GM19025 (cell line): ENCODE results near the gene ZNF416.

ENCODE experiments used
- ATAC-seq: cut with Tn5 transposase; IDR thresholded peaks from one replicate; pipeline ENCODE4 v1.9.1; 2021; ENCODE audit warnings: mild to moderate bottlenecking, low read depth, moderate library complexity; ENCODE audit not compliant: unreplicated experiment

ZNF416 gene

DNA sequence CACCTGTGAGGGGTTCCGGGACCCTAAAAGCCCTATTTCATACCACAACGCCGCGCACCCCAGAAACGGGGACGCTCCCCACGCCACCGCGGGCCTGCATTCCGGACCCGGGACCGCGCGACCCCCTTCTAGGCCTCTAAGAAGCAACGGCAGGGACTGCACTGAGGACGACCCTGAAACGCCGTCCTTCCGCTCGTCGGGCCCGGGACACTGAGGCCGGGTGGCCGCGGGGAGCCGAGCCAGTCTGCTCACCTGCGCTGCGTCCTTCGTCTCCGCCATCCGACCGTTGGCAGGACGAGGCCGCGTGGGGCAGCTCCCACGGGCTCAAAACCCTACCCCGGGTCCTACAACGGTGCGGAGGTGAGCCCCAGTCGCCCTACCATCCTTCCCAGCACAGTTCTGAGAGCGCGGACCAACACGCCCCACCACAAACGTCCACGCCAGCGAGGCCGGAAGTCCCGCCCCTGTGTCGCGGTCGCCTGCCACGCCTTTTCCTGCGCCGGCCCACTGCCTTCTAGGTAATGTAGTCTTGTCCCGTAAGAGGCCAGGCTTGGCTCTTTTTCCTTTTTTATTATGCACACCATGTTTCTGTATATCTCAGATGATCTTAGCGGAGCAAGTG, 19.2 kb downstream of the ZNF416 start, which contains the start of gene ZNF550:
ZNF550 (minus strand) TSS at position 460 of the 622 bp plus-strand sequence; CDS start at position 279, 181 bp downstream.
- peak; percentile 96 for ATAC-seq

DNA sequence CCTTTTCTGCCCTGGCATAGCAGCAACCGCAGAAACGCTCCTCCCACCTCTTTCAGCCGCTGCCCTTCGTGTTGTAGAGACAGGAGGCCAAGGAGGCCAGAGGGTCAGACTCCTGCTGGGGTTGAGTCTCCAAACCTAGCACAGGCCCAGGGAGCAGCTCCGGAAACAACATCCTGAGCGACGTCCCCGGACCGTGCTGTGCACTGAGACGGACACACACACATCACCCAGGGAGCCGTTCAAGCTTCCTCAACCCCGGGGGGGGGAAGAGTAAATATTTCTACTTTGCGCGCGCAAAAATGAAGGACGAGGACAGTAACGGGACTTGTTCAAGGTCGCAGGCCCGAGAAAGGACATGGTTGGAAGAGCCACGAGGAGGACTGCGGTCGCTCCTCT, 19.7 kb downstream of the ZNF416 start:
- no peak for ATAC-seq

DNA sequence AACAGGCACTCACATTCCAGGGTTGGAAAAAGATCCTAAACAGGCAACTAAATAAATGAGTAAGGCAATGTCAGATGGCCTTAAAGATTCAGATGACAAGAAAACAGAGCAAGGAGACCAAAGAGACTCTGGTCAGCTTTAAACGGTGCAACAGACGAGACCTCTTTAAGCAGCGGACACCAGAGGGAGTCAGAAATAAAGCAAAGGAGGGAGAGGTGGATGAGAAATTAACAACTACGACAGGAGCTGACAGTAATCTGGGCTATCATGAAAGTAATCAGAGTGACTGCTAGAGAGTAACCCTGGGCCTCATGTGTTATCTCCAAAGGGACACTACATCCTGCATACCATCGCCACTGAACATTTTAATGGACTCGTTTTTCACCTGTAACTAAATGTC, 20.2 kb downstream of the ZNF416 start:
- no peak for ATAC-seq

GRCh38 chr19:57557659-57558058, 21.1 kb downstream of the ZNF416 start:
- no peak for ATAC-seq

- ATAC-seq, result no peak
These were observed 26.3 kb downstream of the ZNF416 start for GRCh38 chr19:57552432-57552831.

DNA sequence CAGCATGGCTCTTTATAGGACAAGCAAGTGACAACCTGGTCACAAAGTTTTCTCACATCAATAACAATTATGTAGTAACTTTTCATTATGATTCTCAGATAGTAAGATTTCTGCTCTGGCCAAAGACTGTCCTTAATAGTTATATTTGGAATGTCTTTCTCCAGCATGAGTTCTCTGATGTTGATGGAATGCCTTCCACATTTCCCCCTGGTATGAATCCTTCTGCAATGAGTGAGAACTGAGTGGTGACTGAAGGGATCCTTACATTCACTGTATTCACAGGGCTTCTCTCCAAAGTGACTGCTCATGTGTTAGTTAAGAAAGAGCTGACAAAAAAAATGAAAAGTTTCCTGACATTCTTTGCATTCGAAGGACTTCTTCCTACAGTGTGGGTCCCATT, 32.2 kb downstream of the ZNF416 start:
- ATAC-seq, result no peak

DNA sequence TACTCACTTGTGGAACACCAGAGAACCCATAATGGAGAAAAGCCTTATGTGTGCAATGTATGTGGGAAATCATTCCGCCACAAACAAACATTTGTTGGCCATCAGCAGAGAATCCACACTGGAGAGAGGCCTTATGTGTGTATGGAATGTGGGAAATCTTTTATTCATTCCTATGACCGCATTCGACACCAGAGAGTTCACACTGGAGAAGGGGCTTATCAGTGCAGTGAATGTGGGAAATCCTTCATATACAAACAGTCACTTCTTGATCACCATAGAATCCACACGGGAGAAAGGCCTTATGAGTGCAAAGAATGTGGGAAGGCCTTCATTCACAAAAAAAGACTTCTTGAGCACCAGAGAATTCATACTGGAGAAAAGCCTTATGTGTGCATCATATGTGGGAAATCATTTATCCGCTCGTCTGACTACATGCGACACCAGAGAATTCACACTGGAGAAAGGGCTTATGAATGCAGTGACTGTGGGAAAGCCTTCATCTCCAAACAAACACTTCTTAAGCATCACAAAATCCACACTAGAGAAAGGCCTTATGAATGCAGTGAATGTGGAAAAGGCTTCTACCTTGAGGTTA, 40.7 kb downstream of the ZNF416 start:
- ATAC-seq, result no peak

- peak; percentile 96 for ATAC-seq
These were observed 51.4 kb downstream of the ZNF416 start, which contains the start of gene ZNF549 for GRCh38 chr19:57527136-57527881. ZNF549 (plus strand) TSS chr19:57527356; CDS start chr19:57527574, 218 bp downstream.
